Colon (tissue), 2 donors: Measurements from ENCODE around the gene ASPSCR1.

Experiments used
- FAIRE-seq: peaks from 2 replicates; lab custom pipeline; 2012; peaks lifted over from hg19 to GRCh38; lab: Jason Lieb, UNC
- donor health status: control.
- donor health status: control.

ASPSCR1 gene

GRCh38 chr17:82041144-82041814 lies 63.9 kb downstream of the ASPSCR1 start:
- FAIRE-seq: no peak

GRCh38 chr17:82042649-82043048 lies 65.2 kb downstream of the ASPSCR1 start:
- no peak for FAIRE-seq

GRCh38 chr17:82043507-82043906 lies 66.1 kb downstream of the ASPSCR1 start:
- no peak for FAIRE-seq

GRCh38 chr17:82045936-82046484 lies 68.6 kb downstream of the ASPSCR1 start:
- FAIRE-seq: no peak

- FAIRE-seq: no peak
Observed at GRCh38 chr17:82046903-82047302, 69.5 kb downstream of the ASPSCR1 start.

GRCh38 chr17:82047379-82047778 lies 70.0 kb downstream of the ASPSCR1 start:
- FAIRE-seq: no peak

GRCh38 chr17:82047914-82048570 lies 70.6 kb downstream of the ASPSCR1 start:
- no peak for FAIRE-seq

GRCh38 chr17:82048571-82048971 lies 71.1 kb downstream of the ASPSCR1 start:
- no peak for FAIRE-seq

- FAIRE-seq: no peak
Observed at GRCh38 chr17:82049106-82049505, 71.7 kb downstream of the ASPSCR1 start.

- FAIRE-seq: no peak
Observed at GRCh38 chr17:82049521-82049971, 72.1 kb downstream of the ASPSCR1 start.

GRCh38 chr17:82050152-82050760 lies 72.8 kb downstream of the ASPSCR1 start:
- FAIRE-seq: no peak

GRCh38 chr17:82050761-82051641 lies 73.6 kb downstream of the ASPSCR1 start:
- no peak for FAIRE-seq

GRCh38 chr17:82051776-82052637 lies 74.6 kb downstream of the ASPSCR1 start, which contains the start of the genes GPS1 and RFNG:
GPS1 (plus strand) TSS chr17:82051898; CDS start chr17:82051932, 34 bp downstream.
RFNG (minus strand) TSS chr17:82051811; CDS start chr17:82051766, 45 bp downstream.
- FAIRE-seq: no peak

- no peak for FAIRE-seq
Observed at GRCh38 chr17:82052638-82053059, 75.2 kb downstream of the ASPSCR1 start.

- no peak for FAIRE-seq
Observed at GRCh38 chr17:82053130-82053529, 75.7 kb downstream of the ASPSCR1 start.

GRCh38 chr17:82053556-82054263 lies 76.3 kb downstream of the ASPSCR1 start:
- FAIRE-seq: no peak

GRCh38 chr17:82054351-82055022 lies 77.1 kb downstream of the ASPSCR1 start:
- no peak for FAIRE-seq

GRCh38 chr17:82055023-82055964 lies 77.9 kb downstream of the ASPSCR1 start:
- FAIRE-seq: no peak
